WTC11 (cell line): ENCODE measurements around the gene CLDN6. TPM values are rescaled to one million over a fixed set of nuclear protein-coding genes. Genes with fewer than 3 reads are reported as not detected.

Experiments
- ATF6 ChIP-seq: sonication (generic); formaldehyde crosslinking; IDR thresholded peaks from 2 replicates; pipeline ENCODE4 v1.8.1; 2023; ENCODE audit warnings: mild to moderate bottlenecking, missing genetic modification reagents
- CREM ChIP-seq: sonication (generic); formaldehyde crosslinking; IDR thresholded peaks from 2 replicates; pipeline ENCODE4 v1.8.1; 2022; ENCODE audit warnings: mild to moderate bottlenecking, missing genetic modification reagents, moderate library complexity
- E2F1 ChIP-seq: sonication (generic); formaldehyde crosslinking; IDR thresholded peaks from 2 replicates; pipeline ENCODE4 v1.8.0; 2022; ENCODE audit warnings: mild to moderate bottlenecking, missing genetic modification reagents
- GABPB1 ChIP-seq: sonication (generic); formaldehyde crosslinking; IDR thresholded peaks from 2 replicates; pipeline ENCODE4 v1.8.1; 2023; ENCODE audit warnings: mild to moderate bottlenecking, missing genetic modification reagents
- GTF2I ChIP-seq: fragments of 250-450 bp; sonication (Bioruptor Pico); conservative IDR thresholded peaks from 2 replicates; pipeline ENCODE4 v1.4.0; 2021; ENCODE audit warnings: mild to moderate bottlenecking
- HMGA2 ChIP-seq: fragments of 250-450 bp; sonication (Bioruptor Pico); IDR thresholded peaks from 2 replicates; pipeline ENCODE4 v1.4.0; 2021; ENCODE audit warnings: mild to moderate bottlenecking, moderate library complexity
- JAZF1 ChIP-seq: fragments of 250-450 bp; sonication (Bioruptor Pico); IDR thresholded peaks from 2 replicates; pipeline ENCODE4 v1.9.0; 2021; ENCODE audit warnings: moderate library complexity, mild to moderate bottlenecking, inconsistent platforms
- JUN ChIP-seq: sonication (generic); formaldehyde crosslinking; IDR thresholded peaks from 2 replicates; pipeline ENCODE4 v1.8.0; 2023; ENCODE audit warnings: mild to moderate bottlenecking, missing genetic modification reagents
- MLX ChIP-seq: sonication (generic); formaldehyde crosslinking; IDR thresholded peaks from 2 replicates; pipeline ENCODE4 v1.8.1; 2023; ENCODE audit warnings: mild to moderate bottlenecking, missing genetic modification reagents, moderate library complexity
- USF1 ChIP-seq: sonication (generic); formaldehyde crosslinking; IDR thresholded peaks from 2 replicates; pipeline ENCODE4 v1.8.0; 2022; ENCODE audit warnings: mild to moderate bottlenecking, missing genetic modification reagents
- ZNF232 ChIP-seq: sonication (generic); formaldehyde crosslinking; IDR thresholded peaks from 2 replicates; pipeline ENCODE4 v1.8.0; 2022; ENCODE audit warnings: mild to moderate bottlenecking, missing genetic modification reagents
- ZNF263 ChIP-seq: sonication (generic); formaldehyde crosslinking; IDR thresholded peaks from 2 replicates; pipeline ENCODE4 v1.8.1; 2022; ENCODE audit warnings: low read depth, mild to moderate bottlenecking, moderate library complexity, missing genetic modification reagents
- ZNF416 ChIP-seq: fragments of 250-450 bp; sonication (Bioruptor Pico); IDR thresholded peaks from 2 replicates; pipeline ENCODE4 v1.9.0; 2021; ENCODE audit warnings: mild to moderate bottlenecking, inconsistent platforms
- ZNF671 ChIP-seq: fragments of 250-450 bp; sonication (Bioruptor Pico); IDR thresholded peaks from 2 replicates; pipeline ENCODE4 v1.8.0; 2021; ENCODE audit warnings: mild to moderate bottlenecking
- total RNA-seq: library from RNA; stranded (reverse); gene quantifications from 3 replicates; pipeline ENCODE4 v1.2.3, GENCODE V29; 2021
- TF ChIP-seq, protein P1 (sequence below): sonication (generic); formaldehyde crosslinking; IDR thresholded peaks from 2 replicates; pipeline ENCODE4 v1.8.0; 2023; ENCODE audit warnings: mild to moderate bottlenecking, missing genetic modification reagents
- TF ChIP-seq, protein P2 (sequence below): fragments of 200-600 bp; IDR thresholded peaks from 2 replicates; pipeline ENCODE4 v1.8.0; 2022; ENCODE audit warnings: antibody characterized with exemption
- TF ChIP-seq, protein P3 (sequence below): fragments of 250-450 bp; sonication (Bioruptor Pico); IDR thresholded peaks from 2 replicates; pipeline ENCODE4 v1.9.0; 2021; ENCODE audit warnings: mild to moderate bottlenecking
- TF ChIP-seq, protein P4 (sequence below): fragments of 250-450 bp; sonication (Bioruptor Pico); IDR thresholded peaks from 2 replicates; pipeline ENCODE4 v1.9.0; 2021; ENCODE audit warnings: mild to moderate bottlenecking, borderline replicate concordance

CLDN6 gene
- total RNA-seq, 1 experiment from 2014 or later: 746 TPM

- no peak for TF ChIP-seq ZNF416 (CRISPR knock-in tag)
- TF ChIP-seq, protein P1, sequence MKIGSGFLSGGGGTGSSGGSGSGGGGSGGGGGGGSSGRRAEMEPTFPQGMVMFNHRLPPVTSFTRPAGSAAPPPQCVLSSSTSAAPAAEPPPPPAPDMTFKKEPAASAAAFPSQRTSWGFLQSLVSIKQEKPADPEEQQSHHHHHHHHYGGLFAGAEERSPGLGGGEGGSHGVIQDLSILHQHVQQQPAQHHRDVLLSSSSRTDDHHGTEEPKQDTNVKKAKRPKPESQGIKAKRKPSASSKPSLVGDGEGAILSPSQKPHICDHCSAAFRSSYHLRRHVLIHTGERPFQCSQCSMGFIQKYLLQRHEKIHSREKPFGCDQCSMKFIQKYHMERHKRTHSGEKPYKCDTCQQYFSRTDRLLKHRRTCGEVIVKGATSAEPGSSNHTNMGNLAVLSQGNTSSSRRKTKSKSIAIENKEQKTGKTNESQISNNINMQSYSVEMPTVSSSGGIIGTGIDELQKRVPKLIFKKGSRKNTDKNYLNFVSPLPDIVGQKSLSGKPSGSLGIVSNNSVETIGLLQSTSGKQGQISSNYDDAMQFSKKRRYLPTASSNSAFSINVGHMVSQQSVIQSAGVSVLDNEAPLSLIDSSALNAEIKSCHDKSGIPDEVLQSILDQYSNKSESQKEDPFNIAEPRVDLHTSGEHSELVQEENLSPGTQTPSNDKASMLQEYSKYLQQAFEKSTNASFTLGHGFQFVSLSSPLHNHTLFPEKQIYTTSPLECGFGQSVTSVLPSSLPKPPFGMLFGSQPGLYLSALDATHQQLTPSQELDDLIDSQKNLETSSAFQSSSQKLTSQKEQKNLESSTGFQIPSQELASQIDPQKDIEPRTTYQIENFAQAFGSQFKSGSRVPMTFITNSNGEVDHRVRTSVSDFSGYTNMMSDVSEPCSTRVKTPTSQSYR (CRISPR knock-in tag): no peak
- no peak for TF ChIP-seq JUN (CRISPR knock-in tag)
- TF ChIP-seq GABPB1 (CRISPR knock-in tag): 0 out of 2 replicates have a peak, but pooled peaks have one; percentile 16
- TF ChIP-seq USF1 (CRISPR knock-in tag): no peak
- no peak for TF ChIP-seq E2F1 (CRISPR knock-in tag)
- no peak for TF ChIP-seq ATF6 (CRISPR knock-in tag)
- TF ChIP-seq, protein P2, sequence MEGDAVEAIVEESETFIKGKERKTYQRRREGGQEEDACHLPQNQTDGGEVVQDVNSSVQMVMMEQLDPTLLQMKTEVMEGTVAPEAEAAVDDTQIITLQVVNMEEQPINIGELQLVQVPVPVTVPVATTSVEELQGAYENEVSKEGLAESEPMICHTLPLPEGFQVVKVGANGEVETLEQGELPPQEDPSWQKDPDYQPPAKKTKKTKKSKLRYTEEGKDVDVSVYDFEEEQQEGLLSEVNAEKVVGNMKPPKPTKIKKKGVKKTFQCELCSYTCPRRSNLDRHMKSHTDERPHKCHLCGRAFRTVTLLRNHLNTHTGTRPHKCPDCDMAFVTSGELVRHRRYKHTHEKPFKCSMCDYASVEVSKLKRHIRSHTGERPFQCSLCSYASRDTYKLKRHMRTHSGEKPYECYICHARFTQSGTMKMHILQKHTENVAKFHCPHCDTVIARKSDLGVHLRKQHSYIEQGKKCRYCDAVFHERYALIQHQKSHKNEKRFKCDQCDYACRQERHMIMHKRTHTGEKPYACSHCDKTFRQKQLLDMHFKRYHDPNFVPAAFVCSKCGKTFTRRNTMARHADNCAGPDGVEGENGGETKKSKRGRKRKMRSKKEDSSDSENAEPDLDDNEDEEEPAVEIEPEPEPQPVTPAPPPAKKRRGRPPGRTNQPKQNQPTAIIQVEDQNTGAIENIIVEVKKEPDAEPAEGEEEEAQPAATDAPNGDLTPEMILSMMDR: no peak
- no peak for TF ChIP-seq JAZF1 (CRISPR knock-in tag)
- TF ChIP-seq HMGA2 (CRISPR knock-in tag): no peak
- no peak for TF ChIP-seq MLX (CRISPR knock-in tag)
- TF ChIP-seq, protein P3, sequence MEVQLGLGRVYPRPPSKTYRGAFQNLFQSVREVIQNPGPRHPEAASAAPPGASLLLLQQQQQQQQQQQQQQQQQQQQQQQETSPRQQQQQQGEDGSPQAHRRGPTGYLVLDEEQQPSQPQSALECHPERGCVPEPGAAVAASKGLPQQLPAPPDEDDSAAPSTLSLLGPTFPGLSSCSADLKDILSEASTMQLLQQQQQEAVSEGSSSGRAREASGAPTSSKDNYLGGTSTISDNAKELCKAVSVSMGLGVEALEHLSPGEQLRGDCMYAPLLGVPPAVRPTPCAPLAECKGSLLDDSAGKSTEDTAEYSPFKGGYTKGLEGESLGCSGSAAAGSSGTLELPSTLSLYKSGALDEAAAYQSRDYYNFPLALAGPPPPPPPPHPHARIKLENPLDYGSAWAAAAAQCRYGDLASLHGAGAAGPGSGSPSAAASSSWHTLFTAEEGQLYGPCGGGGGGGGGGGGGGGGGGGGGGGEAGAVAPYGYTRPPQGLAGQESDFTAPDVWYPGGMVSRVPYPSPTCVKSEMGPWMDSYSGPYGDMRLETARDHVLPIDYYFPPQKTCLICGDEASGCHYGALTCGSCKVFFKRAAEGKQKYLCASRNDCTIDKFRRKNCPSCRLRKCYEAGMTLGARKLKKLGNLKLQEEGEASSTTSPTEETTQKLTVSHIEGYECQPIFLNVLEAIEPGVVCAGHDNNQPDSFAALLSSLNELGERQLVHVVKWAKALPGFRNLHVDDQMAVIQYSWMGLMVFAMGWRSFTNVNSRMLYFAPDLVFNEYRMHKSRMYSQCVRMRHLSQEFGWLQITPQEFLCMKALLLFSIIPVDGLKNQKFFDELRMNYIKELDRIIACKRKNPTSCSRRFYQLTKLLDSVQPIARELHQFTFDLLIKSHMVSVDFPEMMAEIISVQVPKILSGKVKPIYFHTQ: no peak
- no peak for TF ChIP-seq GTF2I (CRISPR knock-in tag)
- TF ChIP-seq CREM (CRISPR knock-in tag): no peak
- TF ChIP-seq ZNF263 (CRISPR knock-in tag): no peak
- TF ChIP-seq, protein P4, sequence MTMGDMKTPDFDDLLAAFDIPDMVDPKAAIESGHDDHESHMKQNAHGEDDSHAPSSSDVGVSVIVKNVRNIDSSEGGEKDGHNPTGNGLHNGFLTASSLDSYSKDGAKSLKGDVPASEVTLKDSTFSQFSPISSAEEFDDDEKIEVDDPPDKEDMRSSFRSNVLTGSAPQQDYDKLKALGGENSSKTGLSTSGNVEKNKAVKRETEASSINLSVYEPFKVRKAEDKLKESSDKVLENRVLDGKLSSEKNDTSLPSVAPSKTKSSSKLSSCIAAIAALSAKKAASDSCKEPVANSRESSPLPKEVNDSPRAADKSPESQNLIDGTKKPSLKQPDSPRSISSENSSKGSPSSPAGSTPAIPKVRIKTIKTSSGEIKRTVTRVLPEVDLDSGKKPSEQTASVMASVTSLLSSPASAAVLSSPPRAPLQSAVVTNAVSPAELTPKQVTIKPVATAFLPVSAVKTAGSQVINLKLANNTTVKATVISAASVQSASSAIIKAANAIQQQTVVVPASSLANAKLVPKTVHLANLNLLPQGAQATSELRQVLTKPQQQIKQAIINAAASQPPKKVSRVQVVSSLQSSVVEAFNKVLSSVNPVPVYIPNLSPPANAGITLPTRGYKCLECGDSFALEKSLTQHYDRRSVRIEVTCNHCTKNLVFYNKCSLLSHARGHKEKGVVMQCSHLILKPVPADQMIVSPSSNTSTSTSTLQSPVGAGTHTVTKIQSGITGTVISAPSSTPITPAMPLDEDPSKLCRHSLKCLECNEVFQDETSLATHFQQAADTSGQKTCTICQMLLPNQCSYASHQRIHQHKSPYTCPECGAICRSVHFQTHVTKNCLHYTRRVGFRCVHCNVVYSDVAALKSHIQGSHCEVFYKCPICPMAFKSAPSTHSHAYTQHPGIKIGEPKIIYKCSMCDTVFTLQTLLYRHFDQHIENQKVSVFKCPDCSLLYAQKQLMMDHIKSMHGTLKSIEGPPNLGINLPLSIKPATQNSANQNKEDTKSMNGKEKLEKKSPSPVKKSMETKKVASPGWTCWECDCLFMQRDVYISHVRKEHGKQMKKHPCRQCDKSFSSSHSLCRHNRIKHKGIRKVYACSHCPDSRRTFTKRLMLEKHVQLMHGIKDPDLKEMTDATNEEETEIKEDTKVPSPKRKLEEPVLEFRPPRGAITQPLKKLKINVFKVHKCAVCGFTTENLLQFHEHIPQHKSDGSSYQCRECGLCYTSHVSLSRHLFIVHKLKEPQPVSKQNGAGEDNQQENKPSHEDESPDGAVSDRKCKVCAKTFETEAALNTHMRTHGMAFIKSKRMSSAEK: no peak
- TF ChIP-seq ZNF232 (CRISPR knock-in tag): no peak
- no peak for TF ChIP-seq ZNF671
Measured at GRCh38 chr16:3022684-3023414, 4.9 kb upstream of the CLDN6 start (continued).
